Neural crest cell (in vitro differentiated cells): Measurements from ENCODE around the gene ENDOV. TPM values are rescaled to one million over a fixed set of nuclear protein-coding genes. Genes with fewer than 3 reads are reported as not detected.

Experiments used
- DNase-seq: peaks from one replicate; pipeline ENCODE4 v3.0.0; 2021; ENCODE audit warnings: low read depth, mixed read lengths, low spot score
- H3K27ac Mint-ChIP-seq: one replicate; pipeline ENCODE4 v1.8.0; 2021; ENCODE audit warnings: mild to moderate bottlenecking, mixed read lengths; ENCODE audit not compliant: unreplicated experiment
- H3K27me3 Mint-ChIP-seq: 2 replicates; pipeline ENCODE4 v1.8.0; 2021; ENCODE audit warnings: low read depth, mild to moderate bottlenecking, mixed read lengths
- H3K36me3 Mint-ChIP-seq: 2 replicates; pipeline ENCODE4 v1.8.0; 2021; ENCODE audit warnings: low read depth, mild to moderate bottlenecking, mixed read lengths
- H3K4me1 Mint-ChIP-seq: 2 replicates; pipeline ENCODE4 v1.8.0; 2021; ENCODE audit warnings: mixed read lengths
- H3K4me3 Mint-ChIP-seq: one replicate; pipeline ENCODE4 v1.8.0; 2021; ENCODE audit warnings: mild to moderate bottlenecking, mixed read lengths
- H3K9me3 Mint-ChIP-seq: 2 replicates; pipeline ENCODE4 v1.8.0; 2021; ENCODE audit warnings: mixed read lengths
- CTCF ChIP-seq: fragments of 200-600 bp; sonication (generic); conservative IDR thresholded peaks from 2 replicates; pipeline ENCODE4 v1.5.0; 2021; ENCODE audit warnings: antibody characterized with exemption, mild to moderate bottlenecking
- microRNA-seq: library from miRNA; unstranded; fragments of <30 nt; microRNA quantifications from one replicate; pipeline ENCODE4, GENCODE V29; 2020
- total RNA-seq: library from RNA; stranded (reverse); gene quantifications from 2 replicates; pipeline ENCODE4 v1.2.1, GENCODE V29; 2021

ENDOV gene
- total RNA-seq, 1 donor from 2014 or later = 38.0 TPM

- Mint-ChIP-seq H3K36me3 (no peaks in the 10 kb centered on the region), H3K9me3 (no peaks in the 10 kb centered on the region), H3K4me1 (no peaks in the 10 kb centered on the region), H3K27ac (no peak overlapping the region), H3K27me3 (peaks cover 75% of the 10 kb centered on the region), H3K4me3 (no peak overlapping the region)
- DNase-seq = no peak
- TF ChIP-seq CTCF = no peak
These were observed 67.0 kb downstream of the ENDOV start for GRCh38 chr17:80482058-80482318.

- Mint-ChIP-seq H3K27ac (no peak overlapping the region), H3K4me1 (no peaks in the 10 kb centered on the region), H3K9me3 (no peaks in the 10 kb centered on the region), H3K36me3 (no peaks in the 10 kb centered on the region), H3K27me3 (peaks cover 78% of the 10 kb centered on the region), H3K4me3 (no peak overlapping the region)
- no peak for DNase-seq
- no peak for TF ChIP-seq CTCF
These were observed 67.8 kb downstream of the ENDOV start for GRCh38 chr17:80482555-80483308.

GRCh38 chr17:80485846-80486245, 70.9 kb downstream of the ENDOV start:
- H3K27me3 Mint-ChIP-seq = peaks cover 58% of the 10 kb centered on the region
- H3K36me3 Mint-ChIP-seq = no peaks in the 10 kb centered on the region
- no peaks in the 10 kb centered on the region for H3K9me3 Mint-ChIP-seq
- no peak for TF ChIP-seq CTCF
- H3K27ac Mint-ChIP-seq = no peak overlapping the region
- no peak overlapping the region for H3K4me3 Mint-ChIP-seq
- peaks cover 3% of the 10 kb centered on the region for H3K4me1 Mint-ChIP-seq
- DNase-seq = no peak

- TF ChIP-seq CTCF = no peak
- DNase-seq = no peak
- Mint-ChIP-seq H3K9me3 (no peaks in the 10 kb centered on the region), H3K27me3 (peaks cover 54% of the 10 kb centered on the region), H3K36me3 (no peaks in the 10 kb centered on the region), H3K27ac (no peak overlapping the region), H3K4me3 (no peak overlapping the region), H3K4me1 (peaks cover 8% of the 10 kb centered on the region)
These were observed 71.7 kb downstream of the ENDOV start for GRCh38 chr17:80486692-80487091.

GRCh38 chr17:80487511-80487910, 72.5 kb downstream of the ENDOV start:
- Mint-ChIP-seq H3K36me3 (no peaks in the 10 kb centered on the region), H3K9me3 (no peaks in the 10 kb centered on the region), H3K4me3 (no peak overlapping the region), H3K27me3 (peaks cover 48% of the 10 kb centered on the region), H3K4me1 (peaks cover 10% of the 10 kb centered on the region), H3K27ac (no peak overlapping the region)
- no peak for TF ChIP-seq CTCF
- DNase-seq = no peak

Small RNA genes within 50 kb of the gene (microRNA-seq; reads per million reads assigned to microRNA genes)
- not detected for gene MIR4730

Other genes starting within 250 kb of the ENDOV start
- 1.3 and 1.7 TPM in 2 replicates for gene CARD14, start 245.1 kb upstream of the ENDOV start, total RNA-seq
- gene SGSH, start 194.8 kb upstream of the ENDOV start, total RNA-seq = 31.8 and 32.8 TPM in 2 replicates
- 23.6 and 27.7 TPM in 2 replicates for gene SLC26A11, start 194.7 kb upstream of the ENDOV start, total RNA-seq
- gene RNF213, start 154.3 kb upstream of the ENDOV start, total RNA-seq = 29.6 and 31.9 TPM in 2 replicates
- 1.6 and 1.9 TPM in 2 replicates for gene NPTX1, start 61.4 kb downstream of the ENDOV start, total RNA-seq
- gene RPTOR, start 129.7 kb downstream of the ENDOV start, total RNA-seq = 34.0 and 41.1 TPM in 2 replicates